Keratinocyte (primary cell): ENCODE data around the gene GCNT1. TPM values are rescaled to one million over a fixed set of nuclear protein-coding genes. Genes with fewer than 3 reads are reported as not detected.

Source experiments
- DNase-seq: peaks from one replicate; pipeline ENCODE4 v3.0.0-alpha.2; 2011; ENCODE audit warnings: low read depth, missing footprints, low spot score
- FAIRE-seq: peaks from 2 replicates; lab custom pipeline; 2011; peaks lifted over from hg19 to GRCh38; lab: Jason Lieb, UNC
- H2AFZ ChIP-seq: 2 replicates; pipeline ENCODE4 v1.6.0; 2012; ENCODE audit warnings: low read length, control low read depth, inconsistent platforms; ENCODE audit not compliant: control insufficient read depth
- H3K27ac ChIP-seq: 2 replicates; pipeline ENCODE4 v1.5.1; 2011; ENCODE audit warnings: low read length; ENCODE audit not compliant: control insufficient read depth, insufficient read depth
- H3K27me3 ChIP-seq: 3 replicates; pipeline ENCODE4 v1.6.0; 2011; ENCODE audit warnings: low read length; ENCODE audit not compliant: control insufficient read depth, insufficient read depth; ENCODE audit errors: extremely low read depth
- H3K36me3 ChIP-seq, 2 experiments: 2 replicates in 1 of 2; 3 replicates in 1 of 2; pipeline ENCODE4 v1.5.1; 2011; ENCODE audit warnings: low read length in 2 of 2, mild to moderate bottlenecking in 1 of 2; ENCODE audit not compliant: control insufficient read depth in 2 of 2, insufficient read depth in 2 of 2; ENCODE audit errors: extremely low read depth in 1 of 2
- H3K4me1 ChIP-seq: 3 replicates; pipeline ENCODE4 v1.5.1; 2011; ENCODE audit warnings: low read length; ENCODE audit not compliant: control insufficient read depth, insufficient read depth; ENCODE audit errors: extremely low read depth
- H3K4me2 ChIP-seq: 3 replicates; pipeline ENCODE4 v1.6.0; 2011; ENCODE audit warnings: low read depth, low read length; ENCODE audit not compliant: control insufficient read depth, insufficient read depth; ENCODE audit errors: extremely low read depth
- H3K4me3 ChIP-seq, 3 experiments: fragments of 200-600 bp in 1 of 3; sonication (generic) in 1 of 3; 2 replicates in 2 of 3; 3 replicates in 1 of 3; pipeline ENCODE4 v1.5.1; 2011 to 2016; ENCODE audit warnings: low read length in 3 of 3, mild to moderate bottlenecking in 3 of 3, control low read depth in 2 of 3, inconsistent platforms in 1 of 3, low read depth in 1 of 3, mixed read lengths in 1 of 3, mixed run types in 1 of 3, moderate library complexity in 1 of 3; ENCODE audit not compliant: control insufficient read depth in 2 of 3, insufficient read depth in 2 of 3; ENCODE audit errors: extremely low read depth in 1 of 3
- H3K79me2 ChIP-seq: 2 replicates; pipeline ENCODE4 v1.6.0; 2012; ENCODE audit warnings: low read length; ENCODE audit not compliant: control insufficient read depth, insufficient read depth
- H3K9ac ChIP-seq: 3 replicates; pipeline ENCODE4 v1.6.0; 2011; ENCODE audit warnings: low read length; ENCODE audit not compliant: control insufficient read depth, insufficient read depth; ENCODE audit errors: extremely low read depth
- H3K9me1 ChIP-seq: 3 replicates; pipeline ENCODE4 v1.6.0; 2011; ENCODE audit warnings: low read length; ENCODE audit not compliant: control insufficient read depth, insufficient read depth; ENCODE audit errors: extremely low read depth
- H3K9me3 ChIP-seq: 2 replicates; pipeline ENCODE4 v1.5.1; 2012; ENCODE audit warnings: low read depth, low read length; ENCODE audit not compliant: control insufficient read depth
- H4K20me1 ChIP-seq: 3 replicates; pipeline ENCODE4 v1.6.0; 2011; ENCODE audit warnings: low read length; ENCODE audit not compliant: control insufficient read depth, insufficient read depth; ENCODE audit errors: extremely low read depth
- EZH2 ChIP-seq: IDR thresholded peaks from one replicate; pipeline ENCODE4 v1.6.1; 2012; ENCODE audit warnings: inconsistent platforms, mild to moderate bottlenecking, low read length, moderate library complexity
- dilution Hi-C: fragments of 300-500 bp; cut with MboI; formaldehyde crosslinking; loops from one replicate; pipeline ENCODE4 v1.7.0; 2020; ENCODE audit warnings: low sequenced_read_pairs; ENCODE audit not compliant: extremely low pct_ligation_motif_present
- polyA plus RNA-seq, 5 experiments: library from polyadenylated mRNA; depleted of rRNA in 3 of 5; stranded (reverse) in 3 of 5; stranded (forward) in 1 of 5; unstranded in 1 of 5; fragments of >200 nt; gene quantifications; 1 replicate in 1 of 5; 2 replicates in 3 of 5; 3 replicates in 1 of 5; pipeline versions ENCODE4 v1.2.1 to v1.2.3, GENCODE V29; 2011 to 2012; ENCODE audit warnings: missing spikeins in 2 of 5, low read depth in 1 of 5, low replicate concordance in 1 of 5
- TF ChIP-seq, protein P1 (sequence below), 3 experiments: IDR thresholded peaks in 1 of 3; conservative IDR thresholded peaks in 1 of 3; optimal IDR thresholded peaks in 1 of 3; 2 replicates in 2 of 3; 3 replicates in 1 of 3; pipeline versions ENCODE3 to v1.5.1; 2011; ENCODE audit warnings: low read length in 3 of 3, mild to moderate bottlenecking in 3 of 3, moderate library complexity in 2 of 3, control low read depth in 1 of 3, inconsistent platforms in 1 of 3; ENCODE audit not compliant: insufficient read depth in 2 of 3; ENCODE audit errors: extremely low read depth in 1 of 3

Gene GCNT1
- polyA plus RNA-seq, 1 donor (not counting 4 experiments of a cell fraction or from before 2014, with no cell fraction given) = 7.5 TPM

DNA sequence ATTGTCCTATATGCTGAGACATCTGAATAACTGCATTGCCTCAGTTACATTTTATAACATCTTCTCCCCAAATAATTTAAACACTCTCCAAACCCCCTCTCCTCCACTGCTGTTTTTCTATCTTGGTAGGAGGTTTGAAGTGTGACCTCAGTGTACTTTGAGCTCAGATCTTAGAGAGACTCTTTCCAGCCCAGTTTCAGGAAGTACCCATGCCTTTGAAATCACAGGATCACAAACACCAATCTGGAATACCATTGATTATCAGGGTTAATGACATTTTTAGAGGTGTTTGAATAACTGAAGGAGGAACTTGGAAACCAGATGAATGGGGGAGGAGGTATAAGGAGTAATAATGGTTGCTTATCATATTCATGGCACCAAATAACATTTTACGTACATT is 93.2 kb downstream of the GCNT1 start:
- FAIRE-seq (no peak), DNase-seq (no peak)
- no peak overlapping the region for H3K4me3 ChIP-seq
- H3K27ac ChIP-seq = no peak overlapping the region
- no peak overlapping the region for H2AFZ ChIP-seq
- TF ChIP-seq EZH2 = no peak
- TF ChIP-seq, protein P1, sequence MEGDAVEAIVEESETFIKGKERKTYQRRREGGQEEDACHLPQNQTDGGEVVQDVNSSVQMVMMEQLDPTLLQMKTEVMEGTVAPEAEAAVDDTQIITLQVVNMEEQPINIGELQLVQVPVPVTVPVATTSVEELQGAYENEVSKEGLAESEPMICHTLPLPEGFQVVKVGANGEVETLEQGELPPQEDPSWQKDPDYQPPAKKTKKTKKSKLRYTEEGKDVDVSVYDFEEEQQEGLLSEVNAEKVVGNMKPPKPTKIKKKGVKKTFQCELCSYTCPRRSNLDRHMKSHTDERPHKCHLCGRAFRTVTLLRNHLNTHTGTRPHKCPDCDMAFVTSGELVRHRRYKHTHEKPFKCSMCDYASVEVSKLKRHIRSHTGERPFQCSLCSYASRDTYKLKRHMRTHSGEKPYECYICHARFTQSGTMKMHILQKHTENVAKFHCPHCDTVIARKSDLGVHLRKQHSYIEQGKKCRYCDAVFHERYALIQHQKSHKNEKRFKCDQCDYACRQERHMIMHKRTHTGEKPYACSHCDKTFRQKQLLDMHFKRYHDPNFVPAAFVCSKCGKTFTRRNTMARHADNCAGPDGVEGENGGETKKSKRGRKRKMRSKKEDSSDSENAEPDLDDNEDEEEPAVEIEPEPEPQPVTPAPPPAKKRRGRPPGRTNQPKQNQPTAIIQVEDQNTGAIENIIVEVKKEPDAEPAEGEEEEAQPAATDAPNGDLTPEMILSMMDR (optimal IDR thresholded peaks at IDR 0.05 in 1 of 3, IDR thresholded peaks at IDR 0.05 in 1 of 3, conservative IDR thresholded peaks at IDR 0.05 in 1 of 3; ENCODE audit: extremely low read depth in 1 of 3, insufficient read depth in 2 of 3, low read length in 3 of 3) = no peak
- no peaks in the 10 kb centered on the region for H3K4me1 ChIP-seq
- H3K9me1 ChIP-seq = no peaks in the 10 kb centered on the region
- no peak overlapping the region for H3K4me2 ChIP-seq
- H3K9me3 ChIP-seq = no peaks in the 10 kb centered on the region
- H4K20me1 ChIP-seq = no peaks in the 10 kb centered on the region
- no peaks in the 10 kb centered on the region for H3K79me2 ChIP-seq
- dilution Hi-C loops = no loop called here
- no peaks in the 10 kb centered on the region for H3K27me3 ChIP-seq
- no peak overlapping the region for H3K9ac ChIP-seq
- H3K36me3 ChIP-seq = no peaks in the 10 kb centered on the region

DNA sequence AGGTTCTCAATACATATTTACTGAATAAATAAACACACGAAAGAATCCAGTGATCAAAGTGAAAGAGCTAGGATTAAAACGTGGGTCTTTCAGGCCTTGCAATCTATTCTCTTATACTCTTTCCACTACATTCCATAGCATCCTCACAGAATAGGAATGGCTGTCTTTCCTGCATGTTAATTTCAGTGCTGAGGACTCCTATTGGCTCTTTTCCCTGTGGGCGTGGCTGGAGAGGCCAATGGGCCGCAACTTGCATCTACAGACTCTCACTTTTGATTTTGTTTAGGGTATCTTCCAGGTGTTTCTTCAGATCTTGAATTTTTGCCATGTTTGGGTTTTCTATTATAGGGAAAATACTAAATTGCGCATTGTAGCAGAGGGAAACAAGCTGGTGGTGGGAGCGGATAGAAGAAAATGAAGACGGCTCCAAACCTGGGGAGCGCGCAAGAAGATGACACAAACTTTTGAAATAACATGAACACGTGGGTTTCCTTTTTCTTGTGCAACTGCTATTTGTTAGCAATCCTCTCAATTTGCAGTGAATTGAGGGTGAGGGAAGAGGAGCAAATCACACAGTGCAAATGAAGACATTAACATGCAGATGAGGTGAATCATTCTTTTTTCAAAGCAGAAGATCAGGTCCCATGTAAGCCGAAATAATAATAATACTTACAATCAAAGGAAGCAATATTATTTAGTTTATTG is 93.9 kb downstream of the GCNT1 start:
- no peak for FAIRE-seq
- Histone ChIP-seq H3K9ac (no peak overlapping the region), H3K4me3 (no peak overlapping the region), H3K36me3 (no peaks in the 10 kb centered on the region), H3K27ac (no peak overlapping the region), H3K79me2 (no peaks in the 10 kb centered on the region), H3K9me3 (no peaks in the 10 kb centered on the region), H3K4me2 (no peak overlapping the region), H2AFZ (no peak overlapping the region), H3K9me1 (no peaks in the 10 kb centered on the region), H4K20me1 (no peaks in the 10 kb centered on the region), H3K27me3 (no peaks in the 10 kb centered on the region), H3K4me1 (no peaks in the 10 kb centered on the region)
- dilution Hi-C loops = no loop called here
- TF ChIP-seq, protein P1 (optimal IDR thresholded peaks at IDR 0.05 in 1 of 3, IDR thresholded peaks at IDR 0.05 in 1 of 3, conservative IDR thresholded peaks at IDR 0.05 in 1 of 3; ENCODE audit: extremely low read depth in 1 of 3, insufficient read depth in 2 of 3, low read length in 3 of 3) = no peak
- no peak for TF ChIP-seq EZH2
- DNase-seq = no peak
